IMR-90 (cell line): ENCODE data around the gene RPS25. TPM values are rescaled to one million over a fixed set of nuclear protein-coding genes. Genes with fewer than 3 reads are reported as not detected.

Experiments
- ATAC-seq: fragments of 200-7000 bp; cut with Tn5 transposase; 2 replicates; pipeline ENCODE4 v1.9.1; 2020; ENCODE audit warnings: low read depth, mild to moderate bottlenecking, moderate library complexity
- BruUV-seq: library from RNA; stranded (reverse); fragments of 400-500 nt; replicated peaks from 2 replicates; lab custom pipeline; 2021; lab: Mats Ljungman, UMichigan
- CTCF ChIA-PET: fragments of 300-600 bp; formaldehyde crosslinking; extraction: SDS; loops from one replicate; lab custom pipeline; 2021; ENCODE audit warnings: antibody characterized with exemption; lab: Yijun Ruan, JAX
- POLR2A ChIA-PET: fragments of 300-600 bp; sonication (Branson Sonifier 250); formaldehyde crosslinking; loops from one replicate; lab custom pipeline; 2022; ENCODE audit warnings: antibody characterized with exemption; ENCODE audit not compliant: unreplicated experiment; lab: Charles Lee
- DNase-seq: peaks from one replicate; pipeline ENCODE4 v3.0.0; 2013
- H2AFZ ChIP-seq: replicated peaks from 2 replicates; pipeline ENCODE3; 2013; ENCODE audit warnings: low read length, mild to moderate bottlenecking; ENCODE audit not compliant: poor library complexity
- H2AK5ac ChIP-seq: 2 replicates; pipeline ENCODE4 v1.6.1; 2013; ENCODE audit warnings: low read depth, low read length, inconsistent platforms
- H2AK9ac ChIP-seq: replicated peaks from 2 replicates; pipeline ENCODE3; 2013; ENCODE audit warnings: mild to moderate bottlenecking, low read depth, low read length, moderate library complexity; ENCODE audit not compliant: poor library complexity
- H2BK120ac ChIP-seq: 2 replicates; pipeline ENCODE4 v1.6.1; 2013; ENCODE audit warnings: low read depth, low read length, inconsistent platforms
- H2BK15ac ChIP-seq: 3 replicates; pipeline ENCODE4 v1.6.1; 2013; ENCODE audit warnings: low read depth, low read length, inconsistent platforms
- H2BK20ac ChIP-seq: 2 replicates; pipeline ENCODE4 v1.6.1; 2013; ENCODE audit warnings: low read depth, mild to moderate bottlenecking, inconsistent platforms, low read length, moderate library complexity
- H2BK5ac ChIP-seq: 2 replicates; pipeline ENCODE4 v1.6.1; 2013; ENCODE audit warnings: mild to moderate bottlenecking, low read depth, low read length, inconsistent platforms; ENCODE audit not compliant: poor library complexity, severe bottlenecking
- H3K14ac ChIP-seq: replicated peaks from 2 replicates; pipeline ENCODE4 v1.6.1; 2013; ENCODE audit warnings: low read depth, low read length, inconsistent platforms
- H3K18ac ChIP-seq: 2 replicates; pipeline ENCODE4 v1.6.1; 2013; ENCODE audit warnings: low read depth, low read length, control low read depth
- H3K23ac ChIP-seq: 2 replicates; pipeline ENCODE4 v1.6.1; 2013; ENCODE audit warnings: low read depth, low read length, inconsistent platforms
- H3K27ac ChIP-seq: 2 replicates; pipeline ENCODE4 v1.5.1; 2013; ENCODE audit warnings: mild to moderate bottlenecking, control low read depth, low read length; ENCODE audit not compliant: insufficient read depth
- H3K27me3 ChIP-seq: 2 replicates; pipeline ENCODE4 v1.6.1; 2013; ENCODE audit warnings: low read length; ENCODE audit not compliant: control insufficient read depth, insufficient read depth
- H3K36me3 ChIP-seq: 2 replicates; pipeline ENCODE4 v1.6.1; 2013; ENCODE audit warnings: low read length, mixed read lengths; ENCODE audit not compliant: control insufficient read depth, insufficient read depth
- H3K4ac ChIP-seq: 2 replicates; pipeline ENCODE4 v1.6.1; 2013; ENCODE audit warnings: low read depth, low read length, inconsistent platforms
- H3K4me1 ChIP-seq: 2 replicates; pipeline ENCODE4 v1.6.1; 2013; ENCODE audit warnings: low read length, mixed read lengths; ENCODE audit not compliant: control insufficient read depth, insufficient read depth
- H3K4me2 ChIP-seq: 2 replicates; pipeline ENCODE4 v1.6.1; 2013; ENCODE audit warnings: low read depth, mild to moderate bottlenecking, control low read depth, low read length, moderate library complexity
- H3K4me3 ChIP-seq: 2 replicates; pipeline ENCODE4 v1.5.1; 2013; ENCODE audit warnings: low read depth, mild to moderate bottlenecking, control low read depth, low read length, moderate library complexity; ENCODE audit not compliant: insufficient read depth
- H3K56ac ChIP-seq: 2 replicates; pipeline ENCODE4 v1.6.1; 2013; ENCODE audit warnings: low read length, inconsistent platforms; ENCODE audit not compliant: insufficient read depth; ENCODE audit errors: extremely low read depth
- H3K79me1 ChIP-seq, 2 experiments: 2 replicates each; pipeline ENCODE4 v1.6.1; 2013; ENCODE audit warnings: low read length in 2 of 2, inconsistent platforms in 1 of 2, low read depth in 1 of 2
- H3K9ac ChIP-seq: 2 replicates; pipeline ENCODE4 v1.6.1; 2013; ENCODE audit warnings: low read depth, low read length, control low read depth
- H3K9me1 ChIP-seq: 2 replicates; pipeline ENCODE4 v1.6.1; 2013; ENCODE audit warnings: low read length, inconsistent platforms; ENCODE audit not compliant: insufficient read depth
- H3K9me3 ChIP-seq: 2 replicates; pipeline ENCODE4 v1.6.1; 2013; ENCODE audit warnings: low read length; ENCODE audit not compliant: control insufficient read depth, insufficient read depth
- H4K20me1 ChIP-seq: 2 replicates; pipeline ENCODE4 v1.6.1; 2013; ENCODE audit warnings: low read length, inconsistent platforms; ENCODE audit not compliant: insufficient read depth
- H4K5ac ChIP-seq: 2 replicates; pipeline ENCODE4 v1.6.1; 2013; ENCODE audit warnings: mild to moderate bottlenecking, low read depth, low read length, control low read depth
- H4K8ac ChIP-seq, 2 experiments: 2 replicates each; pipeline ENCODE4 v1.6.1; 2013; ENCODE audit warnings: low read depth in 2 of 2, low read length in 2 of 2, control low read depth in 1 of 2, inconsistent platforms in 1 of 2
- H4K91ac ChIP-seq: 2 replicates; pipeline ENCODE4 v1.6.1; 2013; ENCODE audit warnings: low read depth, low read length, inconsistent platforms; ENCODE audit not compliant: insufficient read depth
- MAFK ChIP-seq: IDR thresholded peaks from 2 replicates; pipeline ENCODE4 v1.6.1; 2012; ENCODE audit warnings: low read depth, low read length, improper control_type of control experiment
- WGBS, 2 experiments: methylation state at CpG; one replicate each; pipeline versions ENCODE4 v1.1.5 to v1.1.7; 2013; ENCODE audit warnings: missing lambda C conversion rate in 2 of 2; ENCODE audit not compliant: insufficient read length in 1 of 2; ENCODE audit errors: extremely low coverage in 2 of 2; 5-methylcytosine and 5-hydroxymethylcytosine counted together
- dilution Hi-C: fragments of 300-500 bp; cut with HindIII; formaldehyde crosslinking; loops from one replicate; pipeline ENCODE4 v1.14.3; 2018; ENCODE audit warnings: low sequenced_read_pairs; ENCODE audit not compliant: unreplicated experiment
- in situ Hi-C: fragments of 300-500 bp; cut with MboI; formaldehyde crosslinking; loops from 3 replicates; pipeline ENCODE4 v1.14.3; 2019; ENCODE audit warnings: low sequenced_read_pairs, inconsistent platforms, mixed read lengths
- intact Hi-C: fragments of 100-400 bp; cut with micrococcal nuclease; formaldehyde crosslinking; loops from 2 replicates; pipeline ENCODE4 v1.10.0; 2022
- polyA plus RNA-seq, 3 experiments: library from polyadenylated mRNA; depleted of rRNA; stranded (reverse); fragments of >200 nt; gene quantifications; 2 replicates each; pipeline ENCODE4 v1.2.3, GENCODE V29; 2012; ENCODE audit warnings: low replicate concordance in 1 of 3
- total RNA-seq: library from RNA; depleted of rRNA; stranded (reverse); fragments of >200 nt; gene quantifications from 2 replicates; pipeline ENCODE4 v1.2.3, GENCODE V29; 2012
- TF ChIP-seq, protein P1 (sequence below): fragments of 150-350 bp; IDR thresholded peaks from 2 replicates; pipeline ENCODE4 v1.6.1; 2017; ENCODE audit warnings: mild to moderate bottlenecking, antibody characterized with exemption, low read length, low read depth

Gene RPS25
- total and polyA plus RNA-seq, 2 of the 4 experiments (the other 2 are of a cell fraction): 727 to 905 TPM

DNA sequence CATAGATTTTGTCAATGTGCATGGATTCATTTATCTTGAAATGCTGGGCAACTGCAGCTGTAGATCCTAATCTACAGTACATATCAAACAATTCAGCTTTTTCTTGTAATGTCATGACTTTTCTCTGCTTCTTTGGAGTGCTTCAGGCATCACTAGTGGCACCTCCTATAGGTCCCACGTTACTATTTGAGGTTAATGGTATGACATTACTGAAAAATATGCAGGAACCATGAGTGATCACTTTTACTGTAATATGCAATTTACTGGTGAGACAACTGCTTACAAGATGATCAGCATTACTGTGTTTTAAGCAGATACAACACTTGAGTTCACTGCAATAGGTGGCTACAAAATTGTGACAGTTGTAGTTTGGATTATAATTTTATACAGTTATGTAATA, 17.2 kb downstream of the RPS25 start:
- no peak overlapping the region for H2AK9ac ChIP-seq
- POLR2A ChIA-PET: no interaction called here
- ATAC-seq (no peak), DNase-seq (peak; percentile 58)
- H3K4me2 ChIP-seq: no peak overlapping the region; the same call in 1 of the 2 replicates
- H2BK15ac ChIP-seq: no peak overlapping the region
- whole genome bisulfite sequencing, 2 experiments: no CpG with 5 or more reads among the region's 1 CpG
- no peaks in the 10 kb centered on the region for H3K9me3 ChIP-seq
- peaks cover 8% of the 10 kb centered on the region for H3K9me1 ChIP-seq
- H4K91ac ChIP-seq: no peak overlapping the region
- H3K79me1 ChIP-seq: peaks cover 26 to 64% of the 10 kb centered on the region in 2 experiments
- intact Hi-C loops: no loop called here
- H3K14ac ChIP-seq: no peak overlapping the region
- H2AFZ ChIP-seq: no peak overlapping the region
- CTCF ChIA-PET: no interaction called here
- no peak overlapping the region for H4K5ac ChIP-seq
- no peak overlapping the region for H4K8ac ChIP-seq
- no peaks in the 10 kb centered on the region for H3K27me3 ChIP-seq
- H3K9ac ChIP-seq: no peak overlapping the region
- H3K18ac ChIP-seq: no peak overlapping the region
- H3K27ac ChIP-seq: no peak overlapping the region
- H3K36me3 ChIP-seq: peaks cover 18% of the 10 kb centered on the region
- dilution Hi-C loops: no loop called here
- peaks cover 7% of the 10 kb centered on the region for H3K4me1 ChIP-seq
- H2BK5ac ChIP-seq: no peak overlapping the region
- in situ Hi-C loops: no loop called here
- no peak overlapping the region for H3K4ac ChIP-seq
- no peak overlapping the region for H3K56ac ChIP-seq
- H3K4me3 ChIP-seq: no peak overlapping the region
- H2BK20ac ChIP-seq: no peak overlapping the region
- TF ChIP-seq MAFK: peak; percentile 37; the same call in 1 of the 2 replicates
- TF ChIP-seq, protein P1, sequence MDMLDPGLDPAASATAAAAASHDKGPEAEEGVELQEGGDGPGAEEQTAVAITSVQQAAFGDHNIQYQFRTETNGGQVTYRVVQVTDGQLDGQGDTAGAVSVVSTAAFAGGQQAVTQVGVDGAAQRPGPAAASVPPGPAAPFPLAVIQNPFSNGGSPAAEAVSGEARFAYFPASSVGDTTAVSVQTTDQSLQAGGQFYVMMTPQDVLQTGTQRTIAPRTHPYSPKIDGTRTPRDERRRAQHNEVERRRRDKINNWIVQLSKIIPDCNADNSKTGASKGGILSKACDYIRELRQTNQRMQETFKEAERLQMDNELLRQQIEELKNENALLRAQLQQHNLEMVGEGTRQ: no peak
- H2AK5ac ChIP-seq: no peak overlapping the region
- no peak overlapping the region for H3K23ac ChIP-seq
- no TSS peak for BruUV-seq
- no peak overlapping the region for H2BK120ac ChIP-seq
- H4K20me1 ChIP-seq: no peaks in the 10 kb centered on the region
